AG08395 (cell line): Measurements from ENCODE around the gene PEX26.
"Not testable (repeated sequence)": the region's sequence is repeated elsewhere in the genome, so short reads cannot be mapped to it uniquely, and the experiment has no call there.

ENCODE experiments used
- DNase-seq: peaks from one replicate; pipeline ENCODE4 v3.0.0; 2012; ENCODE audit warnings: mixed read lengths, low spot score

PEX26 gene

DNA sequence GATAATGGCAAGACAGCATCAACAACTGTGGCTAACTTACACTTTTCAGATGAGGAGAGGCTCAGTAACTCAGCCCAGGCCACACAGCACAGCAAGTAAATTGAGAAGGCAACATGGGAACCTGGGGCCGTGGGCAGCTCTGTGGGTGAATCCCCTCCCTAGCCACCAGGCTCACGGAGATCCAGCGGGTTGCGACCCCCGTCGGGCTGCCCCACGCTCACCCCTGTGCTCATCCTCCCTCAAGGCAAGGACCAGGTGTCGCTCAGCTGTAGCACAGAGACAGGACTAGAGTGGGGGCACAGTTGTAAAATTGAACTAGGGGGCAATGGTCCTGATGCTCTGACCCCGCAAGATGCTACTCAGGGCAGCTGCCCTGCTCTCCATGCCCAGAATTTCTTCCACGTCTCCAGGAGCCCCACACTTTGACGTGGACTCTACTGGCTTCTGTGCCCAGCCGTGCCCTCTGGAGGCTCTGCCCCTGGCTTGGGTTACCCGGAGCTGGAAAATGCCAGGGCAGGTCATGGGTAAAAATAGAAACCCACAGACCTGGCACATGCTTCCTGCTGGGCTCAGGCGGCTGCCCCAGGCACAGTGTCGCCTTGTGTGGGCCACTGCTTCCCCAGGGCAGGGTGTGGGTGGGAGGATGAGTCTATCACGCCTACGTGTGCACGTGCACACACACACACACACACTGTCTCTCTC, 41.8 kb downstream of the PEX26 start:
- DNase-seq = no peak

- no peak for DNase-seq
These were observed 43.1 kb downstream of the PEX26 start for GRCh38 chr22:18120857-18121256.

DNA sequence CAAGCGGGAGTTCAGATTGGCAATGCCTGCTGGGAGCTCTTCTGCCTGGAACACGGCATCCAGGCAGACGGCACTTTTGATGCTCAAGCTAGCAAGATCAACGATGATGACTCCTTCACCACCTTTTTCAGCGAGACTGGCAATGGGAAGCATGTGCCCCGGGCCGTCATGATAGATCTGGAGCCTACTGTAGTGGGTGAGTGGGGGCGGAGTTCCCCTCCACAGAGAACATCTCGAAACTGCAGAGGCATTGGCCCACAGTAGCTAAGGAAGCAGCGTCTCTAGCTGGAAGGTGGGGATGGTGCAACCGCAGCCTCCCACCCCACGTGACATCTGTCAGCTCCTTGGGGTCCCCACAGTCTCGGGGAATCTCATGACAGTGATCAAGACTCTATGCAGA, 43.7 kb downstream of the PEX26 start:
- no peak for DNase-seq

GRCh38 chr22:18121954-18122554, 44.3 kb downstream of the PEX26 start:
- no peak for DNase-seq

- DNase-seq = not testable (repeated sequence)
These were observed 45.8 kb downstream of the PEX26 start for GRCh38 chr22:18123476-18124025.

GRCh38 chr22:18126606-18127005, 48.8 kb downstream of the PEX26 start:
- no peak for DNase-seq

DNA sequence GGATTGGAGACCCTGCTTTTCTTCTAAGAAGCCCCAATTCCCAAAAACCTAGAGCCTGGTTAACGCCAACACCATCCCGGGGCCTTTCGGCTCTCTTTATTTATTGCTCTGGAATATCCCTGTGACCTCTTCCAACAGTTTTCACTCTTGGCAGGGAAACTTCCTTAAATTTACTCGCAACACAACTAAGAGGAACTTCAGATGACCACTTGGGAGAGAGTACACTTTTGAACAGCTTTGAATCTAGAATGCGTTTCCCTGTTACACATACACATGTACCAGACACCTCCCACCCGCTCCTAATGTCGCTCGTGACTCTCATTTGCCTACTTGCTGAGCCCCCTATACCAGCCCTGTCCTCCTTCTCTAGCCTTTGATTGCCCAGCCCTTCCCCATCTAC, 52.2 kb downstream of the PEX26 start:
- DNase-seq = no peak

DNA sequence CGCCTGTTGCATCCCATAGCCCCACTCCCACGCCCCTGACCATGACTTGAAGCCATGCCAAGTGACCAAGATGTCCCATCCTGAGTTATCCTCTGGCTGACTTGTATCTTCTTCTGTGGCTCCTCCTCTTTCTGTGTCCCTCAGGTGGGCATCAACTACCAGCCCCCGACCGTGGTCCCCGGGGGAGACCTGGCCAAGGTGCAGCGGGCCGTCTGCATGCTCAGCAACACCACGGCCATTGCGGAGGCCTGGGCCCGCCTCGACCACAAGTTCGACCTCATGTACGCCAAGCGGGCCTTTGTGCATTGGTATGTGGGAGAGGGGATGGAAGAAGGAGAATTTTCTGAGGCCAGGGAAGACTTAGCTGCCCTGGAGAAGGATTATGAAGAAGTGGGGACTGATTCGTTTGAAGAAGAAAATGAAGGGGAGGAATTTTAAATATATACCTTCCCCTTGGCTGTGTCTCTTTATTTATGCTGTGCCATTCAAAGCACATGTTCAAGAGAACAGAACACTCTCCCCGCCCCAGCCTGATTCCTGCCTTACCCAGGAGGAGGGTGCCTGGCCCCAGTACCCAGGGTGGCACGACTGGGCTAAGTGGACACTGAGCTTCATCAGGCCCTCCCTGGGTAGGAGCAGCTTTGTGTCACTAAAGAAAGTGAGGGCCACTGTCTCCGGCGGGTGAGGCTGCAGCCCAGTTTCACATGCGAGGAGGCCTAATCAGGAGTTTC, 53.1 kb downstream of the PEX26 start:
- DNase-seq = no peak

DNA sequence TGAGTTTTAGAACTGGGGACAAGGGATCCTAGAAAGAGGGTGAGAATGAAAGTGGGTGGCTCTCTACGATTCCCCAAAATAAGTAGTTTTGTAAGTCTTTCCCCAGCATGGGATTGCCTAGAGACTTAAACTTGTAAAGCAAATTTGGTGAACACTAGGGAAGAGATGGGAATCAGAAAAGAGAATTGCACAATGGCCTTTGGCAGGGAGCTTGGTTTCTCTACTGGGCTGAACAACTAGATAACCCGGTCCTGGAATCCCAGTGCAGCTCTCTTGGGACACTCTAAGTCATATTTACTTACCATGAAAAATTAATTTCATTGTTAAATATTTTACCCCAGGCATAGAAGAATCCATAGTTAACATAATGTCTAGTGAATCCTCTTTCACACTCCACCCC, 55.7 kb downstream of the PEX26 start:
- no peak for DNase-seq

DNA sequence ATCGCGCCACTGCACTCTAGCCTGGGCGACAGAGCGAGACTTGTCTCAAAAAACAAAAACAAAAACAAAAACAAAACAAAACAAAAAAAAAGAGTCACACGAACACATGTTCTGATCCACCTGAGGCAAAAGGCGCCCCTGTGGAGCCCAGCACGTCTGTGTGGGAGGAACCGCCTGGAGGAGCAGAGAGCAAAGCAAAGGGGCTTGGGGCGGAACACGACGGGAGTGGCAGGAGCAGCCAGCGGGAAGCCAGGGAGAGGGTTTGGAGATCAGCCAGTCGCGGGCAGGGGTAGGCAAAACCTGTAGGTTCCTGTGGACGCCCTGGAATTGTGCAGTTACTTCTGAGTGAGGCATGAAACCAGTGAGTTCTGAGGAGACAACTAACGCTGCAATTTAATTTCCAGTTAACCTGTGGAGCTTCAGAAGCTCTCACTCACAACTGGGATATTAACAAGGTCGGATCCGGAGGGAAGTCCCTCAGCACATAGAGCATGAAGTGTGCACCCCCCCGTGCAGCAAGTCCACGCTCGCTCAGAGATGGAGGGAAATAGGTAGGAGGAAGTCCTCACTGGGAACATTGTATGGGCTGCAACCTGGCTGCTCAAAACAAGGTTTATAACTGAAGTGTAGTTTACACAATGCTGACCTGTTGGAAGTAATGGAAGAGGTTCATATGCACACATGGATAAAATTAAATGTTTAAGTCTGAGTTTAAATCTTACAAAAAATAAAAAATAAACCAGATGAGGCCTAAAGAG, 59.0 kb downstream of the PEX26 start:
- no peak for DNase-seq

DNA sequence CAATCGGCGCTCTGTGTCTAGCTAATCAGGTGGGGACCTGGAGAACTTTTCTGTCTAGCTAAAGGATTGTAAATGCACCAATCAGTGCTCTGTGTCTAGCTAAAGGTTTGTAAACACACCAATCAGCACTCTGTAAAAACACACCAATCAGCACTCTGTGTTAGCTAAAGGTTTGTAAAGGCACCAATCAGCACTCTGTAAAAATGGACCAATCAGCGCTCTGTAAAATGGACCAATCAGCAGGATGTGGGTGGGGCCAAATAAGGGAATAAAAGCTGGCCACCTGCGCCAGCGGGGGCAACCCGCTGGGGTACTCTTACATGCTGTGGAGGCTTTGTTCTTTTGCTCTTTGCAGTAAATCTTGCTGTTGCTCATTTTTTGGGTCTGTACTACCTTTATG, 63.2 kb downstream of the PEX26 start:
- not testable (repeated sequence) for DNase-seq

GRCh38 chr22:18144105-18144504, 66.3 kb downstream of the PEX26 start:
- DNase-seq = no peak

DNA sequence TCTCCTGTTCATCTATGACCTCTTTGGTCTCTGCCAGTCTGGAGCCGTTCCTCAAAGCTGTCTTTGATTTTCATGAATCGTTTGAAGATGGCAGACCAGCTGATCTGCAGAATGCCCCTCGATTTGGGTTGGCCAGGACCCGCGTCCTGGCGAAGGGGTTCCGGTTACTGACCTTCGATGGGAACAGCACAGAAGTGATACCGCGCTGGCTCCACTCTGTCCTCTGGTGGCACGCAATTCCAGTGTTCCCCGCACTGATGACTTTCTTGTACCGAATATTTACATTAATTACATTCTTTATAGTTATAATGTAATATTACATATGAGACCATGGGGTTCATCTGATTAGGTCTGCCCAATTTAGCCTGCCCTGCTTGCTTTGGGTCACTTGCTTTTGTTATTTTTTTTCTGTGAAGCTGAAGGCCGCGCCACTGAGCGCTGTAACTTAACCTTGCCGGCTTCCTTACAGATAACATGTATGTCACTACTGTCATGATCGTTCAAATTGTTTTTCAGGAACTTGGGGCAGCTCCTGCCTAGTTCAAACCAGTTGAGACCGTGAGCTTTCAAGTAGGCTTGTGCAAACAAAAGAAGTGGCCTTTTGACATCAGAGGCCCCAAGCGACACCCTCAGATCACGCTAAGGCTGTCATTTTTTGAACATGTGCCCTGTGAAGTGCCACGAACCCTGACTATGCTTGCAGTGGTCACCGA, 68.0 kb downstream of the PEX26 start:
- no peak for DNase-seq

- DNase-seq = no peak
These were observed 68.6 kb downstream of the PEX26 start for GRCh38 chr22:18146389-18146753.

DNA sequence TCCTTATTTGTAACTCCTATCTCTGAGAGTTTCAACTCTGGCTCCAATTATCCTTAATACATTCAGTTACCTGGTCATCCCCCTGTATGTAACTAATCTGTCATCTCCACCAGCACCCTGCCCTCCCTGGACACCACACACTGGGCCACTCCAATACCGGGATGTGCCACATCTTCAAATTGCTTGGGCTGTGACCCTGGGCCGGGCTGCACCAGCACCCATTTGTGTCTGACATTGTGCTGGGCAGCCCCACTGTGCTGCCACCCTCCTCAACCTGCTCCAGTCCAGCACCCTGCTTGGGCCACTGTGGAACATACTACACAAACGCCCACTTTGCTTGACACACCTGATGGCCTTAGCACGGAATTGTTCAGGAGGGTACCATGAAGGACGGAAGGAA, 70.0 kb downstream of the PEX26 start:
- no peak for DNase-seq

- no peak for DNase-seq
These were observed 70.6 kb downstream of the PEX26 start for GRCh38 chr22:18148293-18148965.

GRCh38 chr22:18152519-18152918, 74.7 kb downstream of the PEX26 start:
- no peak for DNase-seq

- no peak for DNase-seq
These were observed 77.1 kb downstream of the PEX26 start for GRCh38 chr22:18154821-18155390.
